ENCODE data around the gene C20orf96.
"Not testable (repeated sequence)": the region's sequence is repeated elsewhere in the genome, so short reads cannot be mapped to it uniquely, and the experiment has no call there.

C20orf96 gene

GRCh38 chr20:278181-278580, 12.4 kb downstream of the C20orf96 start:
- DNase-seq, result no peak

DNA sequence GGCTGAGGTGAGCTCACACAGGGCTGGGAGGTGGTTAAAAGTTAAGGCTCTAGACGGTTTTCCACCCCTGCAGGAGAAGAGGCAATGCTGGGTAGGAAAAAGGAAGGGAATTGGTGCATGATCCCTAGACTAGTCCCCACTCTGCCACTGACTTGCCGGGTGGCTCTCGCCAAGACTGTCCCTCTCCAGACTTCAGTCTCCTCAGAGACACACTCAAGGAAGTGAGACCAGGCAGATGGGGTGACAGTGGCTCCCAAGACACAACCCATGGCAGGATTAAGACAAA, 13.1 kb downstream of the C20orf96 start:
- DNase-seq, result no peak

- DNase-seq, result no peak
Measured at GRCh38 chr20:276620-277495, 13.7 kb downstream of the C20orf96 start.

GRCh38 chr20:275791-276190, 14.8 kb downstream of the C20orf96 start:
- no peak for DNase-seq

DNA sequence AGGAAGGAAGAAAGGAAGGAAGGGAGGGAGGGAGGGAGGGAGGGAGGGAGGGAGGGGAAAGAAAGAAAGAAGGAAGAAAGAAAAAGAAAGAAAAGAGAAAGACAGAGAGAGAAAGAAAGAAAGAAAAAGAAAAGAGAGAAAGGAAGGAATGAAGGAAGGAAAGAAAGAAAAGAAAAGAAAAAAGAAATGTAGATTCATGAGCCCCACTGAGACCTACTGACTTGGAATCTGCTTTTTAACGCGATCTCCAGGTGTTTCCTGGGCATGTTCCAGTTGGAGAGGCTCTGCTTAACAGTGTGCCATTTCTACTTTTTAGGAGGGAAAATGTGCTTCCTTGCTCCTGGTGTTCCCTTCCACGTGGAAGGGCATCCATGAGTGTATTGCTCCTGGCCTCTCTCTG, 16.7 kb downstream of the C20orf96 start:
- DNase-seq, result no peak

DNA sequence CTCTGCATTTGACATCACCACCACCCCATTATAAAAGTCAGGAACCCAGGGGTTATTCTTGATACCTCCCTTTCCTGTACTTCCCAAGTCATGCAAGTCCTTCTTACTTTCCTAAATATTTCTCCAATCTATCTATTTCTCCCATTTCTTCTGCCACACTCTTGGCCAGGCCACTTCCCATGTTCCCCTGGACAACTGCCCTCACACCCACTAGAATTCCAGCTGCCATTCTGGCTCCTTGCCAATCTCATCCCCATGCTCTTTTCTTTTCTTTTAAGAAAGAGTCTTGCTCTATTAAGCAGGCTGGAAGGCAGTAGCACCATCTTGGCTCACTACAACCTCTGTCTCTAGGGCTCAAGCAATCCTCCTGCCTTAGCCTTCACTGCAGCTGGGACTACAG, 17.8 kb downstream of the C20orf96 start:
- DNase-seq, result no peak

DNA sequence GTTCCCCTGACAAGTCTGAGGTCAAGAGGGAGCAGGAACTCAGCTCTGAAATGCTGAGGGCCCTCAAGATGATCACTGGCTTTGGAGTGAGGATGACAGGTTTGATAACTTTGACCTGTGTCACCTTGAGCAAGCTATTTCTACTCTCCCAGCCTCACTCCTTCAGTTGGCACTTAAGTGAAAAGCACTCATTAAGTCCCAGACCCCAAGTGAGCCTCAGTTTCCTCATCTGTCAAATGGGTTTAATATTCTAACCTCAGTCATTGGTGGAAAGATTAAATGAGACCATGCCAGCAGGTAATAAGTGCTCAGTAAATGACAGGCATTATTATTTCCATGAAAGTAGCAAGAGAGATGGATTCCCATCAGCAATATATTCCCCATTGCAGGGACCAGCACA, 19.0 kb downstream of the C20orf96 start:
- no peak for DNase-seq

DNA sequence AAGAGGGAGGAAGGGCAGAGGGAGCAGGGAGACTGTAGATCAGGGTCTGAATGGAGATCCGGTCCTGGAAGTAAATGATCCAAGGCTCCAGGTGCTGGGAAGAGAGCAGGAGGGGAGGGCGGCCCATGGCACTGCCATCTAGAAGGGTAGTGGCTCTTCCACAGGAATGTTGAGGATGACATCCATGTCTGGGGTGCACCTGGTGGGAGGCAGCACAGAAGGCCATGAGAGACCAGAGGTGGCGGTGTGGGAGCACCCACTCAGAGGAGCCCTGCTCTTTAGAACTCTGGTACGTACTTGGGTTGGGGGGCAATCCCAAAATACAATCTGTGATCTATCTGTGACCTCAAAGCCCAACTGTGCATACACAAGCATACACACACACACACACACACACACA, 19.5 kb downstream of the C20orf96 start:
- no peak for DNase-seq

- DNase-seq, result no peak
Measured at GRCh38 chr20:270517-270916, 20.0 kb downstream of the C20orf96 start.

DNA sequence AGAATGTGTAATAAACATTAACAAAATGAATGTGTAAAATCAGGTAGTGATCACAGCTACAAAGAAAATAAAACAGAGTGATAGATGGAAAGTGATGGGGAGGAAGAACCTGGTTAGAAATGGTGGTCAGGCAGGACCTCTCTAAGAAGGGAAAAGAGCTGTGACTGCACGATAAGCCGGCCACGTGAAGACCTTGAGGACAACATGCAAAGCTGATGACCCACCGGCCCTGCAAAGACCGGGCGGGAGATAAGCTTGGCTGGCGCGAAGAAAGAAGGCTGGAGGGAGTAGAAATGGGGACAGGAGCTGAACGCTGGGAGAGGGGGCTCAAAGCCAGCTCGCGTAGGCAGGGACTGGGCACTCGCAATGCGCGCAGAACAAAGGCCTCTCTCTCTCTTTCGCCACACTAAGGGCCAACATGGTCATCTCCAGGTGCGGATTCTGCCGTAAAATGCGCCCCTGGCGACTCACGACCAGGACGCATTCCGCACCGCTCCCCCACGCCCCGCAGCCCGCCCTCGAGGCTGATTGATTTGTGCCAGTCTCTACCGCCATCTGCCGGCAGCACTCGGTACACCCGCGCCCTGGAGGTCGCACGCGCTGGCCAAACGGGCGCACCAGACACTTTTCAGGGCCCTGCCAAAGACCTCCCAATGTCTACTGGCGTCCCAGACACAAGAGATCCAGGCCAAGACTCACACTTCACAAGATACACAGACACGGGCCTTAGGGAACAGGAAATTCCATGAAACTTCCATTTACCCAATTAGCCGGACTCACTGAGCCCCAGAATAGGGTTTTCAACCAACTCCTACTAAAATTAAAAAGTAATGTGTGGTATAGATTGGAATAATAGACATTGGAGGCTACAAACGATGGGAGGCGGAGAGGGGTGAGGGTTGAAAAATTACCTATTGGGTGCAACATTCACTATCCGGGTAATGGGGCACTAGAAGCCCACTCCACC, 23.7 kb downstream of the C20orf96 start:
- DNase-seq, result no peak

DNA sequence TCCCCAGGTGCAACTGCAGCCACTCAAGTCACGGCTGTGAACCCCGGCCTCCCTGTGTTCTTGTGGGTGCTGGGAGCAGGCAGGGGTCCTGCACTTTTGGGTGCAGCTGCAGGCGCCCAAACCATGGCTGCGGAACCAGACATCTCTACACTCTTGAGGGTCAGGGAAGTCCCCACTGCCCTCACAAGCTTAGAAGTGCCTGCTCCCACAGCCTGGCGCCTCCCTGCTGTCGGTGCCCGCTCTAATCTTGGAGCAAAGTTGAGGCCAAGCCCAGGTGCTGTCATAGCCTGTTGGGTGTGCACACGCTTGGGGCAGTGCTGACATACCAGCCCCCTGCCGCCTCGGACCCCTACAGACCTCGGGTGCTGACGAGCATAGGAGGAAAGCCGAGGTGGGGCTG, 26.8 kb downstream of the C20orf96 start:
- DNase-seq, result no peak

GRCh38 chr20:259981-260380, 30.6 kb downstream of the C20orf96 start:
- no peak for DNase-seq

DNA sequence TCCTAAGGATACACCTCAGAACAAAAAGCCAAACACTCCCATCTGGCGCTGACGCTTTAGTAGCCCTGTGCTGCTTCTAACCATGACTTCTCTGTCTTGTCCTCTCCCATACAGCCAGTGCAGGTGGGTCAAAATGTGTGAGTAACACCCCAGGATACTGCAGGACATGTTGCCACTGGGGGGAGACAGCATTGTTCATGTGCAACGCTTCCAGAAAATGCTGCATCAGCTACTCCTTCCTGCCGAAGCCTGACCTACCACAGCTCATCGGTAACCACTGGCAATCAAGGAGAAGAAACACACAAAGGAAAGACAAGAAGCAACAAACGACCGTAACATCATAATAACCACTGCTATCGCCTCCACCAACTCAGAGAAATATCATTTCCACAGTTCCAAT, 31.6 kb downstream of the C20orf96 start:
- no peak for DNase-seq

GRCh38 chr20:258269-258858, 32.2 kb downstream of the C20orf96 start:
- no peak for DNase-seq

- DNase-seq, result no peak
Measured at GRCh38 chr20:257419-257818, 33.1 kb downstream of the C20orf96 start, which contains the start of gene DEFB132. Gene DEFB132, plus strand, starts transcription at chr20:257724. Its CDS starts 55 bp downstream, at chr20:257779.

GRCh38 chr20:253447-253846, 37.1 kb downstream of the C20orf96 start:
- DNase-seq, result not testable (repeated sequence)

- DNase-seq, result no peak
Measured at GRCh38 chr20:252801-253200, 37.7 kb downstream of the C20orf96 start.

- no peak for DNase-seq
Measured at GRCh38 chr20:251354-251753, 39.2 kb downstream of the C20orf96 start.

- no peak for DNase-seq
Measured at GRCh38 chr20:242905-243304, 47.6 kb downstream of the C20orf96 start.

GRCh38 chr20:237929-238328, 52.6 kb downstream of the C20orf96 start:
- no peak for DNase-seq

- no peak for DNase-seq
Measured at GRCh38 chr20:237489-237888, 53.1 kb downstream of the C20orf96 start.

DNA sequence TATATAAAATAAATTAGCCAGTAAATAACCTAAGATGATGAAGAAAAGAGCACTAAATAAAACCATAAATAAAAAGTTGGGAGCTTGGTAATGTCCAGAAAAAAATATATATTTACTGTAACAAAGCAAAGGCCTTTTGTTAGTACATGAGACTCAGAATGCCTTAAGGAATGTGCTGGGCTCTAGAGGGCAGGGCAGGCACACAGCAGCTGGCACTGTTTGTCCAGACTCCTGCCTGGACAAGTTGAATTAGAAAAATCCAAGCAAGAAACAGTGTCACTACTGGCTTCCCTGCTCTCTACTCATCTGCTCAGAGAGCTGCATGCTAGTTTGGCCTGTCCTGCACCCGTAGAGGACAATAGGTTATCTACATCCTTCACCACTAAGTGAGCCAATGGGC, 54.7 kb downstream of the C20orf96 start:
- DNase-seq, result no peak

DNA sequence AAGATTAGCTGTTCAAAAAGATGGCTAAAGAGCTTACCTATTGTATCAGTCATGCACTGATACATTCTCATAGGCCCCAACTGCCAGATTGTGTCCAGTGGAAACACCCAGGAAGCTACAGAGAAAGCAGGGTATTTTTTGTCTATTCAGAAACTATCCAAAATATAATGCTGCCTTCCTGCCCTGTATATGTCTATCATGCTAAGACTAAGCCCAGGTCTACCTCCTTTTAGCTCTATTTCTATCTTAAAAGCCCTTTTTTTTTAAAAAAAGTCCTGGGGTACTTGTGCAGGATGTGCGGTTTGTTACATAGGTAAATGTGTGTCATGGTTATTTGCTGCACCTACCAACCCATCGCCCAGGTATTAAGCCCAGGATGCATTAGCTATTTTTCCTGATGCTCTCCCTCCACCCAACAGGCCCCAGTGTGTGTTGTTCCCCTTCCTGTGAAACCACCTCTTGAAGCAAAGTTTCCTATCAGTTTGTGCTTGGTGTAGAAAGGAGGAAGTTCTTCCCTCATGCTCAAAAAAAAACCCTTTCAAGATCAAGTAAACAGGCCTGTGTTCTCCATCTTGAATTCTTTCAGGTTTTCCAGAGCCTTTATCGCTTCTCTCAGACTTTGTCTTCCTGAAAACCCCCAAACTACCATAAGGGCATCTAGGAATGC, 63.0 kb downstream of the C20orf96 start:
- no peak for DNase-seq
